NCI-H146 (cell line): ENCODE measurements around the gene OGFOD2.

Experiments used
- DNase-seq: peaks from one replicate; lab custom pipeline; 2025; lab: John Stamatoyannopoulos, UW

Gene OGFOD2

GRCh38 chr12:122977655-122978392 lies 2.8 kb downstream of the OGFOD2 start:
- no peak for DNase-seq

- DNase-seq, result no peak
Measured at GRCh38 chr12:122978507-122978955, 3.5 kb downstream of the OGFOD2 start.

GRCh38 chr12:122979001-122979907 lies 4.2 kb downstream of the OGFOD2 start:
- DNase-seq, result no peak

GRCh38 chr12:122979908-122980182 lies 4.8 kb downstream of the OGFOD2 start:
- DNase-seq, result no peak

GRCh38 chr12:122980183-122981035 lies 5.4 kb downstream of the OGFOD2 start, which contains the start of gene ARL6IP4:
TSS of gene ARL6IP4 (plus strand) at chr12:122980681. CDS start at chr12:122981140, 459 bp downstream.
- peak; percentile 59 for DNase-seq

- no peak for DNase-seq
Measured at GRCh38 chr12:122981036-122981471, 6.0 kb downstream of the OGFOD2 start.

- no peak for DNase-seq
Measured at GRCh38 chr12:122981587-122982476, 6.8 kb downstream of the OGFOD2 start.

- no peak for DNase-seq
Measured at GRCh38 chr12:122982477-122982815, 7.4 kb downstream of the OGFOD2 start.

GRCh38 chr12:122982963-122983788 lies 8.1 kb downstream of the OGFOD2 start:
- no peak for DNase-seq

GRCh38 chr12:122983789-122984515 lies 8.9 kb downstream of the OGFOD2 start:
- no peak for DNase-seq

- no peak for DNase-seq
Measured at GRCh38 chr12:122984612-122985337, 9.7 kb downstream of the OGFOD2 start.

GRCh38 chr12:122985338-122986257 lies 10.6 kb downstream of the OGFOD2 start:
- DNase-seq, result no peak

GRCh38 chr12:122986258-122986871 lies 11.3 kb downstream of the OGFOD2 start:
- no peak for DNase-seq

GRCh38 chr12:122987086-122987951 lies 12.3 kb downstream of the OGFOD2 start:
- no peak for DNase-seq

GRCh38 chr12:122988036-122988435 lies 13.0 kb downstream of the OGFOD2 start:
- no peak for DNase-seq

GRCh38 chr12:122988612-122989212 lies 13.7 kb downstream of the OGFOD2 start:
- DNase-seq, result no peak
